NCI-H1436 (cell line): ENCODE measurements around the gene C11orf71.

Experiments used
- DNase-seq: peaks from one replicate; lab custom pipeline; 2025; lab: John Stamatoyannopoulos, UW

The C11orf71 gene

GRCh38 chr11:114399490-114400215, 658 bp downstream of the C11orf71 start:
- peak; percentile 42 for DNase-seq

GRCh38 chr11:114398303-114398920, 1.9 kb downstream of the C11orf71 start:
- DNase-seq: no peak

GRCh38 chr11:114397349-114397982, 2.8 kb downstream of the C11orf71 start:
- DNase-seq: no peak

GRCh38 chr11:114396916-114397315, 3.4 kb downstream of the C11orf71 start:
- no peak for DNase-seq

GRCh38 chr11:114395736-114396135, 4.6 kb downstream of the C11orf71 start:
- DNase-seq: no peak

- DNase-seq: no peak
These were observed 7.3 kb downstream of the C11orf71 start for GRCh38 chr11:114392735-114393667.

GRCh38 chr11:114386545-114386944, 13.8 kb downstream of the C11orf71 start:
- DNase-seq: no peak

- no peak for DNase-seq
These were observed 14.2 kb downstream of the C11orf71 start for GRCh38 chr11:114386131-114386530.

GRCh38 chr11:114384487-114384886, 15.8 kb downstream of the C11orf71 start:
- no peak for DNase-seq

- DNase-seq: no peak
These were observed 17.8 kb downstream of the C11orf71 start for GRCh38 chr11:114382509-114382908.

GRCh38 chr11:114379394-114380069, 20.8 kb downstream of the C11orf71 start:
- DNase-seq: no peak

- DNase-seq: no peak
These were observed 22.6 kb downstream of the C11orf71 start for GRCh38 chr11:114377612-114378267.

- DNase-seq: no peak
These were observed 25.3 kb downstream of the C11orf71 start for GRCh38 chr11:114375052-114375451.

GRCh38 chr11:114368918-114369680, 31.2 kb downstream of the C11orf71 start:
- no peak for DNase-seq

- no peak for DNase-seq
These were observed 32.9 kb downstream of the C11orf71 start for GRCh38 chr11:114367244-114367957.

- no peak for DNase-seq
These were observed 33.7 kb downstream of the C11orf71 start for GRCh38 chr11:114366331-114367243.

GRCh38 chr11:114362958-114363357, 37.4 kb downstream of the C11orf71 start:
- no peak for DNase-seq

GRCh38 chr11:114362326-114362725, 38.0 kb downstream of the C11orf71 start:
- DNase-seq: no peak
